Activated CD4-positive, alpha-beta T cell treated with anti-CD3 and anti-CD28 coated beads, Interleukin-2, amount 50 U/mL, for 4 hours (primary cell): ENCODE measurements around the gene RTP4.

Source experiments
- DNase-seq, 2 experiments: peaks; one replicate each; pipeline ENCODE4 v3.0.0-alpha.2; 2020

The RTP4 gene, protein sequence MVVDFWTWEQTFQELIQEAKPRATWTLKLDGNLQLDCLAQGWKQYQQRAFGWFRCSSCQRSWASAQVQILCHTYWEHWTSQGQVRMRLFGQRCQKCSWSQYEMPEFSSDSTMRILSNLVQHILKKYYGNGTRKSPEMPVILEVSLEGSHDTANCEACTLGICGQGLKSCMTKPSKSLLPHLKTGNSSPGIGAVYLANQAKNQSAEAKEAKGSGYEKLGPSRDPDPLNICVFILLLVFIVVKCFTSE

GRCh38 chr3:187368251-187369088 is at the start of gene RTP4:
Gene RTP4 (plus strand): TSS chr3:187368385. CDS start chr3:187368442, 57 bp downstream.
- DNase-seq: peak; percentile 9 to 19

DNA sequence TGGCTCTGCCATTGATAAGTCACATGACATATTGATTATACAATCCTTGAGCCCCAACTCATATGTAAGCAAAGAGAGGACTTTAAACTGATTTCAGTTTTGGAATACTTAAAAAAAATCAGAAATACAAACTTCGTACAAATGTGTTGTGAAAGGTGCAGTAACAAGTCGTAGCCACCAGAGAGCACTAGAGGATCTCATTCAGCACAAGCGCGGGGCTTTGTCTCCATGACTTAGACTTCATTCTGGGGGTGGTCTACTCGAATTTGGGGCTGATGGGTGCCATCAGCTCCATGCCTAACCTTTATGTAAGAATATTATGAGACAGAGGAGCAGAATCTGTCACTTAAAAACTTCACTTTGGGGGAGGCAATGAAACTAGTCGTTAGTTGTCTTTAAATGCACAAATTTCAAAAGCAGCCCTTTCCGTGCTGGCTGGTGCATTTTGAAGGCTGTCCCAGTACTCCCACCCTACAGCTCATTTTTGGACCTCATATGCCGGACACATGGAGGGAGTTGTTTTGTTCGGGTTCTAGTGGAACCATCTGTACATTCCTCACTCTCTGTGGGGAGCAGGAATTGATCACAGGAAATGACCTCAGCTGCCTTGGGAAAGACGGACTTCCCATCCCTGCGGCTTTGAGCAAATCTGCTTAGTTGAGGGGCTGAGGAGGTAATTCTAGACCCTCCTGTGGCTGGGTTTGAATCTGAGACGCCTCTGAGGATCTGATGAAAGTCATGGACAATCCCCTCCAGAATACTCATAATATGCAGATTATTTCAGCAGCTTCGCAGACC is 49.2 kb upstream of the RTP4 start:
- DNase-seq: peak; percentile 25 to 26

- peak; percentile 40 for DNase-seq
Observed at GRCh38 chr3:187319699-187320302, 48.4 kb upstream of the RTP4 start.

GRCh38 chr3:187321766-187322165 is 46.4 kb upstream of the RTP4 start:
- no peak for DNase-seq

DNA sequence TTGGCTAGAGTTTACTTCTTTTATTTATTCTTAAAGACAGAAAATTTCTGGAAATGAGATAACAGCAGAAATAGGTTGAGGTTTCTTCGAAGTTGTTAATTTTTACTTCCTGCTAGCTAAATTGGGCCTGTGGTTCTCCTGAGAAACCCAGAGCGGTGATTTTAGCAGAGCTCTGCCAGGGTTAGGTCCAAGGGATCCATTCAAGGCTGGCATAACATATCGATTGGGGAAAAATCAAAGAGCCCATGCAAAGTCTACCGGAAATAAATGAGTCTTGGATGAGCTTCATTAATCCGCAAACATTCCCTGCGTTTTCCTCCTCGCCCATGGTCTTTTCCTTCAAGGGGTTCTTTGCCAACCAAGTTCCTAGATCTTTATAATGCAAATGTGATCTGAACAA is 45.9 kb upstream of the RTP4 start:
- no peak for DNase-seq

DNA sequence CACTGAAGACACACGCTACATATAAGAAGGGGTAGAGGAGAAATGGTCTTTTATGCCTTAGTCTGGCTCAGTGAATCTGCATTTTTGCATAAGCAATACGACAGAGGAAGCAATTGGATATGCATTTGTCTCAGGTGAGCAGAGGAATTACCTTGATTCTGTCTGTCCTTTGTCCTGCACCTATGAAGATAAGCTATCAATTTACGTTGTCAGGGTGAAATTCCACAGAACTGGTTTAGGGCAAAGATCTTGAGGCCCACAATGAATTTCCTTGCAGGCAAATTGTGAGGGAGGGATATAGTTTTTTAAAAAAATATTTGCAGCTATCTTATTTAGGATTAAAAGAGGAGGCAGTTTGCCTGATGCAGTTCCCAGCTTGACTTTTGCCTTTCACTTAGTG is 45.1 kb upstream of the RTP4 start:
- no peak for DNase-seq

GRCh38 chr3:187325632-187326031 is 42.6 kb upstream of the RTP4 start:
- no peak for DNase-seq

DNA sequence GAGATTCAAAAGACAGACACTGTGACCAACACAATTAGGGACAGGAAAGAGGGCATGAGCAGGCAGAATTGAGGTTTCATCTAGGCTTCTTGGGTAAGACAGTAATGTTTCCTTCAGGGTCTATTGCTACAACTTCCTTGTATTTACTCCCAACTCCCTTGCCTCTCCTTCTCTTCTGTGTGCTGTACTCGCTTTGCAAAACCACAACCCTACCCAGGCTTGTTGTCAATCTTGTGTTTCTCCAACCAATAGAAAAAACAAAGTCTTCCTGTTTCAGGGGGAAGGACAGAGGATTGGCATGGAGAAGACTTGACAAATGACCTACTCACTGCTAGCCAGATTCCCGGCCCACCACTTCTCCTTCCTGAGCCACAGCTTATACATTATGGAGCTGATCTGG is 40.3 kb upstream of the RTP4 start:
- DNase-seq: no peak

DNA sequence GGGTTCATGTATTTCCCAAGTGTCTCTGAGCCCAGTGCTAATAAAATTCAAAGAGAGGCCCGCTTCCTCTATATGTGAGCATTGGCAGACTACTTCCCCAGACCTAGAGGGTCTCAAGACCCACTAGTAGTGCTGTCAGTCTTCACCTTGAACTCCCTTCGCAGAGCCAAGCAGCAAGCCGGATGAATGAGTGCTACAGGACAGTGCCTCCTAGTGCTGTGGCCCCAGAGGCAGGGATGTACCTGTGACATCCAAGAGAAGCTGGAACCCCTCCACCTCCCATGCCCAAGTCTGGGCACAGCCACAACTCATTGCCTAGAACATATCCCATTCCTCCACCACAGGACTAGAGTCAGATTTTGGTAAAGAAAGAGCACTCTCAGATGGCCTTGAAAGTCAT is 39.5 kb upstream of the RTP4 start:
- DNase-seq: no peak

DNA sequence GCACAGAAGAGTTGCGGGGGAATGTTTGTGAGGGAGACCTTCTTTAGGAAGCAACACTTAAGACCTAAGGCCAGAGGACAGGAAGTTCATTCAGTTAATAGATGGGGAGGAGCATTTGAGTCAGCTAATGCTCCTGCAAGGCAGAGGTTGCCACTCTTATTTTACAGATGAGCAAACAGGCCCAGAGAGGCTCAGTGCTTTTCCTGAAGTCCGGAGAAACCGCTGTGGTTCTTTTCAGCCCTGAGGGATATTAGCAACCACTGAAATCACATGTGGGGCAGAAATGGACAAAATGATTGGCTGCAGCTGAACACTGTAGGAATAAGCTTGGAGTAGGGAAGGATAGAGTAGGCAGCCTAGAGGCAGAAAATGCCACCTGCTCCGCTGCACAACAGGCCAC is 33.3 kb upstream of the RTP4 start:
- DNase-seq: no peak

DNA sequence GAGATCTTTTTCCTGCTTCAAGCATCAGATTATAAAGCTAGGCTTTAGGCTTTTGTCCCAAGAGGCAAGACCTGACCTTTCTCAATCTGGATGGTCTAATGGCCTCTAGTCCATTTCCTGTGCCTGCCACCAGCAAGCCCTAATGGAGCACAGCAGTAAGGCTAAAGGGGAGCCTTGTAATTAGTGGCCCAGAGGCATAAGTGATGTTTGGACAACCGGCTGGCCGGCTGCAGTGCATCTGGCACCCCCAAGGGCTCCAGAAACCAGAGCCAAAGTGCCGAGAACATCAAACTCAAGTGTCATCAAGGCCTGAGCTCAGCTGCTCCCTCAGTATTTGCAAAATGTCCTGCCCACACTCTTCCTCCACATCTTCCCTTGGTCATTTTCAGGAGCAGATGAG is 31.9 kb upstream of the RTP4 start:
- DNase-seq: no peak

DNA sequence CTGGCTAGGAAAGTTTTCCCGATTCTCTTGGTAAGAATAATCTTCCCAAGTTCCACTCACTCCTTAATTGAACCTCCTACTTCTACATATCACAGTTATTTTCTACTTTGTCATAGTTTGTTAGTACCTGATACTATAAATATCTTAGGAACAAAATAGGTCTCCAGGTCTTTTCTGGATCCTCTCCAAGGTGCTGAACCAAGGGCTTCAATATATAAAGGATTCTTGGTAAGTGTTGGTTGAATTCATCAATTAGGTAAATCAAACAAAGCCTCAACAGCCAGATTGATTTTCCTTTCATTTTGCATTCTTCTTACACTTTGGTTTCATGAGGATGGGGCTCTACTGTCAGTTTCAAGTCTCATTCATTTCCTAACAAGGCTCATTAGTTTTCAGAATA is 27.6 kb upstream of the RTP4 start:
- DNase-seq: no peak

- no peak for DNase-seq
Observed at GRCh38 chr3:187342255-187342654, 25.9 kb upstream of the RTP4 start.

GRCh38 chr3:187343670-187344069 is 24.5 kb upstream of the RTP4 start:
- no peak for DNase-seq

DNA sequence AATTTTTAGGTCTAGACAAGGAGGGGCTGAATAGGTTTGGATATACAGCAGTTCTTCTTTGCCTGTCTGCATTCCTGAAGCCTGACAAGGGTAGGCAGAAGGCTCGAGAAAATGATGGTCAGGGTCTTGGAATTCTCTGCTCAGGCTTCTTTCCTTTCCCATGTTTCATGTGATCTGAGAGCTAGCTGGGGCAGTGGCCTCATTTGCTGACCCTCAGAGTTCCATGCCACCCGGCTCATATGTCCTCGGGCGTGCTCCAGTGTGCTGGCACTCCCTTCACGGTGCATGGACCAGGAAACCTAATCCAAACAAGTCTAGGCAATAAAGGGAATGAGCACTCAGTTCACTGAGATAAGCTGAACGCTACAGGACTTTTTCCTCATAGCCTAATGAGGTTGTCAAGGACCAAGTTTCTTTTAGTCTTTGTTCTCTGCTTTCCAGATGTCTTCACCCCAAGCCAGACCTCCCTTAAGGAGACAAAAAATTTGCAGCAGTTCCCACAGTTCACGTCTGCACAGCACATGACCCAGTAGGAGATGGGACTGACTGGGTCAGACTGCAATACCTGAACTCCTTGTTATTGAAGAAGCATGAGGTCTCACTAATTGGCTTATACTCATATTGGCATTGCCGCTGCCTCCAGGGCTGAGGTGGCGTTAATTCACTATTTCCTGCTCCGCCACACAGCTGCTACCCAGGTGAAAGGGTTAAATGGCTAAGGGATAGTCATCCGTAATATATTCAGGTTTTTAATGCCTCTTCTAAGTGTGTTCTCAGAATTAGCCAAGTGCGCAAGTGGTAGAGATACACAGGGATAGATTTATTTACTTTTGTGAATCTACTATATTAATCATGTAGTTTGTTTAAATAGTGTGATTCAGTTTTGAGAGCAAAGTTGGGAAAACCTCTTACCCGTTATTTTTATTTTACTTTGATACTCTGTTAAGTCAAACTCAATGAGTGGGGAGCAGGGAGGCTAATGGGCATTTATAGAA is 15.3 kb upstream of the RTP4 start:
- no peak for DNase-seq

DNA sequence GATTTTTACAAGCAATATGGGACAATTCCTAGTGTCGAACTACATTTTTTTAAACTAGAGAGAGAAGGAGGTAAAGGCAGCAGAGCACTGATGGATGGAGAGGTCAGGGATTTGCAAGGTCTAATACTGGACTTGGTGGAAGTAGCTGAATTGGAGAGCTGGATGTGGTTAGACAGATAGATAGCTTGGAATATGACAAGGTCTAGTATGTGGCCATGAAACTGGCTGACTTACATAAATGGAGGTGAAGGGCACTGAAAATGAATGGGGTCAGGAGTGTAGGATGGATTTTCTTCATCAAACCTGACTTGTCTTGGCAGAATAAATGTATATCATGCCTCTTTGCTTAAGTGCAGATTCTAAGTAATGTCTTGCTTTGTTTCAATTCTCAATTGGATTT is 10.1 kb upstream of the RTP4 start:
- DNase-seq: no peak

DNA sequence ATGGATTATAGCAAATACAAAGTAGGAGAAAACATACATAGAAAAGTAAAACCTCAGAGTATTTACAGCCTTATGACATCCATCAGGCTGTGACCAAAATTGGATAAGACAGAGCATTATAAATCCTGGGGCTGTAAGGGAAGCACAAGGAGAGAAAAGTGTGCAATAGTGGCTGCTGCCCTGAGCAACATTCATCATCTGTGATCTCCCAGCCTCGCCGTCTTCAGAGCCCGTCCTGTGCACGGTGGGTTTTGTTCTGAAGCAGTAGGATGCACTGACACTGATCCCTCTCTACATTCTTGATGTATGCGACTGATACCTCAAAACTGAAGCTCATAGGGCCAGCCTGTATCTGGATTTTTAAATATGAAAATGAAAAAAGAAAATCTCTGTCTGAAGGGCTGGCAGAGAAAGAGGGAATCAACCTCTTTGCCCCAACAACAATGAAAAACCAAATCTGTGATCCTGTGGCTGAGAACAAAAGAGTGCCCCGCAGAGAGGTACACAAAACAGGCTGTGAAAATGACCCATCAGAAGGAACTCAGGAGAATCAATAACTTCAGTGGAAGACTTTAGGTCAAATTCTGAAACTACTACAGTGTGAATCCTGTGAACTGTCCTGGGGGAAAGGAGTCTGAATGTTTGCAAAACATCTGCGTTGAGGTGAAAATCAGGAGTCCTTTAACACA is 8.2 kb upstream of the RTP4 start:
- no peak for DNase-seq

GRCh38 chr3:187360596-187360995 is 7.6 kb upstream of the RTP4 start:
- DNase-seq: no peak

DNA sequence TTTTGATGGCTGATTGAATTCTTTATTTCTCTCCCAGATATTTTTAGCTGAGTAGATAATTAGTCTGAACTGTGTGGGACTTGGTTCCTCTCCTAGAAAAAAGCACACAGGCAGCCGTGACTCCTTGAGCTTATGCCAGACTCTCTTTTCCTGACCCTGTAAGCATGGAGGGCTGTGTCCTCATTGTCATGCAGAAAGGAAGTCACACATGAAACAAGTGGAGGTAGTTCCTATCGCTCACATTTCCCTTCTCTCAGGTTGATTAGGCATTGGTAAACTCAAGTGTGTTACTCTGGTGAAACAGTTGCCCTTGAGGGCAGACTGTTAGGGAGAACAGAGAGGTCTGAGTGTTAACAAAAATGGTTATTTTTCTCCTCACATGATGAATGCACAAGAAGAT is 6.3 kb upstream of the RTP4 start:
- no peak for DNase-seq

- DNase-seq: no peak
Observed at GRCh38 chr3:187367561-187368103, 553 bp upstream of the RTP4 start.

GRCh38 chr3:187369089-187369447 is 883 bp downstream of the RTP4 start:
- no peak for DNase-seq
